ENCODE results near the gene ABLIM2.

DNA sequence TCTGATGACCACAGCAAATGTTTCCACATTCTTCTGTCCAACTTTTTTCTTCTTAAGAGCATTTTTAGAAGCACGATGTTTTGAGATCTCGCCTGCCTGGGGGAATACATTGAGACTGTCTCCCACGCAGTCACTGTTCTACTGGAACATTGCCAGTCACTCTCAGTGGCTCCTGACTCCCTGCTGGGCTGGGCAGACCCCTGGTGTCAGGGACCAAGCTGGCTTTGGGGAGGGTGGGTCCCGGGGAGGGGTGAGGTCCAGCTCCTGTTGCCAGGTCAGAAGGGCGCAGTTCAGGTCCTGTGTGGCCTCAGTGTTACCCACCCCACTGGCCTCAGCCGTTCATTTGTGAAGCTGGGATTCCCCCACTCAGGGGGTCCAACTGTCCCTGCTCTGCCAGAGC lies 18.9 kb upstream of the ABLIM2 start:
- no peak for TF ChIP-seq CTCF (IDR thresholded peaks at IDR 0.05)
- no peak for TF ChIP-seq POLR2A (IDR thresholded peaks at IDR 0.05)
